NCI-H345 (cell line): ENCODE measurements around the gene SEMA4F.
"Not testable (repeated sequence)": the region's sequence is repeated elsewhere in the genome, so short reads cannot be mapped to it uniquely, and the experiment has no call there.

Experiments
- DNase-seq: peaks from one replicate; lab custom pipeline; 2025; lab: John Stamatoyannopoulos, UW

The SEMA4F gene

GRCh38 chr2:74653985-74654882 is at the start of gene SEMA4F:
TSS of gene SEMA4F (plus strand) at chr2:74654247. CDS start at chr2:74654377, 130 bp downstream.
- DNase-seq, result peak; percentile 98

- no peak for DNase-seq
Measured at GRCh38 chr2:74606927-74607326, 47.1 kb upstream of the SEMA4F start.

GRCh38 chr2:74617122-74617521 is 36.9 kb upstream of the SEMA4F start:
- no peak for DNase-seq

- no peak for DNase-seq
Measured at GRCh38 chr2:74618410-74619083, 35.5 kb upstream of the SEMA4F start.

GRCh38 chr2:74619651-74620297 is 34.3 kb upstream of the SEMA4F start:
- DNase-seq, result no peak

- no peak for DNase-seq
Measured at GRCh38 chr2:74620671-74621070, 33.4 kb upstream of the SEMA4F start.

- DNase-seq, result no peak
Measured at GRCh38 chr2:74625658-74626425, 28.2 kb upstream of the SEMA4F start.

- DNase-seq, result no peak
Measured at GRCh38 chr2:74628538-74629105, 25.4 kb upstream of the SEMA4F start.

- not testable (repeated sequence) for DNase-seq
Measured at GRCh38 chr2:74630454-74630853, 23.6 kb upstream of the SEMA4F start.

GRCh38 chr2:74632209-74632938 is 21.7 kb upstream of the SEMA4F start:
- DNase-seq, result no peak

GRCh38 chr2:74632939-74633312 is 21.1 kb upstream of the SEMA4F start:
- DNase-seq, result peak; percentile 1

GRCh38 chr2:74639550-74639949 is 14.5 kb upstream of the SEMA4F start:
- DNase-seq, result peak; percentile 9

- DNase-seq, result no peak
Measured at GRCh38 chr2:74645344-74645743, 8.7 kb upstream of the SEMA4F start.

GRCh38 chr2:74646201-74646600 is 7.8 kb upstream of the SEMA4F start:
- no peak for DNase-seq

GRCh38 chr2:74646834-74647482 is 7.1 kb upstream of the SEMA4F start:
- no peak for DNase-seq

- DNase-seq, result no peak
Measured at GRCh38 chr2:74648009-74648443, 6.0 kb upstream of the SEMA4F start, which contains the start of gene M1AP. TSS of gene M1AP (minus strand) at chr2:74648330. CDS start at chr2:74640275, 8,055 bp downstream.

GRCh38 chr2:74653589-74653984 is 460 bp upstream of the SEMA4F start:
- DNase-seq, result peak; percentile 10

- DNase-seq, result no peak
Measured at GRCh38 chr2:74655579-74655978, 1.5 kb downstream of the SEMA4F start.

- DNase-seq, result no peak
Measured at GRCh38 chr2:74658516-74658915, 4.5 kb downstream of the SEMA4F start.

GRCh38 chr2:74659462-74659861 is 5.4 kb downstream of the SEMA4F start:
- no peak for DNase-seq
